Heart right ventricle (tissue), 16 donors: Measurements from ENCODE around the gene TMPRSS3. TPM values are rescaled to one million over a fixed set of nuclear protein-coding genes. Genes with fewer than 3 reads are reported as not detected.
"Not testable (repeated sequence)": the region's sequence is repeated elsewhere in the genome, so short reads cannot be mapped to it uniquely, and the experiment has no call there.

Experiments
- ATAC-seq, 8 donors: fragments of 200-7000 bp; cut with Tn5 transposase; one replicate each; pipeline ENCODE4 v1.9.1; 2020; ENCODE audit warnings: mild to moderate bottlenecking in 8 of 8, moderate library complexity in 8 of 8, moderate number of reproducible peaks in 1 of 8
- DNase-seq, 2 donors: peaks; one replicate each; pipeline ENCODE4 v3.0.0-alpha.2; 2020
- H3K27ac ChIP-seq, 10 donors: fragments of 200-600 bp; sonication (generic) in 2 of 10; one replicate each; pipeline versions ENCODE4 v1.5.0 to v1.8.0; 2020 to 2022; ENCODE audit warnings: mild to moderate bottlenecking in 3 of 10
- H3K27me3 ChIP-seq, 7 donors: fragments of 200-600 bp; one replicate each; pipeline ENCODE4 v1.8.0; 2021 to 2022; ENCODE audit warnings: mild to moderate bottlenecking in 2 of 7
- H3K36me3 ChIP-seq, 9 donors: fragments of 200-600 bp; sonication (generic) in 1 of 9; one replicate each; pipeline versions ENCODE4 v1.5.0 to v1.8.0; 2020 to 2022; ENCODE audit warnings: mild to moderate bottlenecking in 2 of 9
- H3K4me1 ChIP-seq, 9 donors: fragments of 200-600 bp; sonication (generic) in 1 of 9; one replicate each; pipeline versions ENCODE4 v1.5.0 to v1.8.0; 2020 to 2022; ENCODE audit warnings: mild to moderate bottlenecking in 4 of 9
- H3K4me3 ChIP-seq, 10 donors: fragments of 200-600 bp; sonication (generic) in 2 of 10; one replicate each; pipeline versions ENCODE4 v1.5.0 to v1.8.0; 2020 to 2022; ENCODE audit warnings: mild to moderate bottlenecking in 7 of 10, moderate library complexity in 2 of 10
- H3K9me3 ChIP-seq, 11 donors: fragments of 200-600 bp in 10 of 11; sonication (generic) in 2 of 11; one replicate each; pipeline versions ENCODE4 v1.5.0 to v1.8.0; 2013 to 2022; ENCODE audit warnings: mild to moderate bottlenecking in 2 of 11, control low read depth in 1 of 11, moderate library complexity in 1 of 11
- WGBS, 2 donors: extraction: QIAGEN DNeasy Blood & Tissue Kit; methylation state at CpG; one replicate each; pipeline ENCODE4 v1.1.7; 2013; ENCODE audit warnings: inconsistent platforms in 1 of 2; 5-methylcytosine and 5-hydroxymethylcytosine counted together
- intact Hi-C, 10 donors: fragments of 100-400 bp; cut with DNase I; formaldehyde crosslinking; loops; one replicate each; pipeline versions ENCODE4 v1.11.1 to v1.14.2; 2022
- polyA plus RNA-seq, 2 donors: library from polyadenylated mRNA; stranded (reverse); fragments of 200-250 nt; gene quantifications; one replicate each; pipeline ENCODE4 v1.2.3, GENCODE V29; 2013
- total RNA-seq, 10 donors: library from RNA; stranded (reverse); fragmentation: NEBNext Ultra II Directional in 3 of 10; extraction: Animal tissue kit (Norgen Biotek cat#: 25700) in 3 of 10; gene quantifications; one replicate each; pipeline versions ENCODE4 v1.2.1 to v1.2.4, GENCODE V29; 2021 to 2023
- TF ChIP-seq, protein P1 (sequence below), 9 donors: fragments of 200-600 bp; sonication (generic) in 2 of 9; IDR thresholded peaks; one replicate each; pipeline versions ENCODE4 v1.5.0 to v1.8.0; 2021 to 2022; ENCODE audit warnings: antibody characterized with exemption in 9 of 9, mild to moderate bottlenecking in 5 of 9, moderate library complexity in 1 of 9
- donor health status: Arrhythmogenic right ventricular cardiomyopathy.
- donor health status: ischemic (EF 13 %, LVEDD 7.1; RV severe dilation, severe dysfunction).
- donor health status: healthy with polysubstance abuse.
- donor health status: DM: no; HTN: yes; CAD: no.
- donor health status: DM: no; HTN: no; CAD: no.
- donor health status: ischemic (EF 25% LVEDD 6.9; RV normal size, moderate dysfunction).
- donor health status: ischemic (EF 25% LVEDD 5.7; RV mildly dilated, moderate dysfunction).
- donor health status: healthy.
- donor health status: DM: yes; HTN: yes; CAD: no.
- donor health status: Ischemic cardiomyopathy.
- donor health status: ischemic (EF 35%, LVEDD 5.7; RV mildly dilated, moderate dysfunction).
- donor health status: nonischemic (EF 11% LVEDD 7.7; RV severe dilation, severe dysfunction).
- donor health status: DM: yes; HTN: yes; CAD: no.
- donor health status: PGD.
- donor health status: ischemic (EF 29% LVEDD 5.4; RV normal size, mild dysfunction).
- donor health status: nonischemic (EF 23%, LVEDD 6.1; RV moderate dilation, normal function).

TMPRSS3 gene
- total and polyA plus RNA-seq, 12 donors: 0.01 to 1.0 (median 0.42) TPM; not detected in 9

DNA sequence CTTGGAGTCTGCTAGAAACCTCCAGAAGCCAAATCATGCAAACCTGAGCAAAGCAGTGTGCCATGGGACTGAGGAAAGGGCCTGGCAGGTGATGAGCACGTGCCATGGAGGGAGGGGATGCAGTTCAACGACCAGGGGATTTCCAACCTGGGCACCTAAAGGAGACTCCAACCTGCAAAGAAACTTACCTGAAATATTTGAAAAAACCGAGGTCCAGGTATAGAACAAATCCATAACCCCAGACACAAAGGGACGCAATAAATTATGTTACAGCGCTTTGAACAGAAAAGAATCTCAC is 16.7 kb upstream of the TMPRSS3 start:
- TF ChIP-seq, protein P1, sequence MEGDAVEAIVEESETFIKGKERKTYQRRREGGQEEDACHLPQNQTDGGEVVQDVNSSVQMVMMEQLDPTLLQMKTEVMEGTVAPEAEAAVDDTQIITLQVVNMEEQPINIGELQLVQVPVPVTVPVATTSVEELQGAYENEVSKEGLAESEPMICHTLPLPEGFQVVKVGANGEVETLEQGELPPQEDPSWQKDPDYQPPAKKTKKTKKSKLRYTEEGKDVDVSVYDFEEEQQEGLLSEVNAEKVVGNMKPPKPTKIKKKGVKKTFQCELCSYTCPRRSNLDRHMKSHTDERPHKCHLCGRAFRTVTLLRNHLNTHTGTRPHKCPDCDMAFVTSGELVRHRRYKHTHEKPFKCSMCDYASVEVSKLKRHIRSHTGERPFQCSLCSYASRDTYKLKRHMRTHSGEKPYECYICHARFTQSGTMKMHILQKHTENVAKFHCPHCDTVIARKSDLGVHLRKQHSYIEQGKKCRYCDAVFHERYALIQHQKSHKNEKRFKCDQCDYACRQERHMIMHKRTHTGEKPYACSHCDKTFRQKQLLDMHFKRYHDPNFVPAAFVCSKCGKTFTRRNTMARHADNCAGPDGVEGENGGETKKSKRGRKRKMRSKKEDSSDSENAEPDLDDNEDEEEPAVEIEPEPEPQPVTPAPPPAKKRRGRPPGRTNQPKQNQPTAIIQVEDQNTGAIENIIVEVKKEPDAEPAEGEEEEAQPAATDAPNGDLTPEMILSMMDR (IDR thresholded peaks at IDR 0.05): no peak
- 84 to 86% methylated on average over 5 of the region's 5 CpGs for WGBS, 2 donors
- Histone ChIP-seq H3K9me3 (no peaks in the 10 kb centered on the region), H3K4me3 (no peak overlapping the region), H3K27me3 (peaks cover 0 to 29% (median 16%) of the 10 kb centered on the region in 7 donors), H3K4me1 (peaks cover 0 to 10% (median 0%) of the 10 kb centered on the region in 9 donors), H3K27ac (no peak overlapping the region), H3K36me3 (peaks cover 0 to 3% (median 0%) of the 10 kb centered on the region in 9 donors)
- no peak for DNase-seq
- no peak for ATAC-seq
- intact Hi-C loops: no loop called here

DNA sequence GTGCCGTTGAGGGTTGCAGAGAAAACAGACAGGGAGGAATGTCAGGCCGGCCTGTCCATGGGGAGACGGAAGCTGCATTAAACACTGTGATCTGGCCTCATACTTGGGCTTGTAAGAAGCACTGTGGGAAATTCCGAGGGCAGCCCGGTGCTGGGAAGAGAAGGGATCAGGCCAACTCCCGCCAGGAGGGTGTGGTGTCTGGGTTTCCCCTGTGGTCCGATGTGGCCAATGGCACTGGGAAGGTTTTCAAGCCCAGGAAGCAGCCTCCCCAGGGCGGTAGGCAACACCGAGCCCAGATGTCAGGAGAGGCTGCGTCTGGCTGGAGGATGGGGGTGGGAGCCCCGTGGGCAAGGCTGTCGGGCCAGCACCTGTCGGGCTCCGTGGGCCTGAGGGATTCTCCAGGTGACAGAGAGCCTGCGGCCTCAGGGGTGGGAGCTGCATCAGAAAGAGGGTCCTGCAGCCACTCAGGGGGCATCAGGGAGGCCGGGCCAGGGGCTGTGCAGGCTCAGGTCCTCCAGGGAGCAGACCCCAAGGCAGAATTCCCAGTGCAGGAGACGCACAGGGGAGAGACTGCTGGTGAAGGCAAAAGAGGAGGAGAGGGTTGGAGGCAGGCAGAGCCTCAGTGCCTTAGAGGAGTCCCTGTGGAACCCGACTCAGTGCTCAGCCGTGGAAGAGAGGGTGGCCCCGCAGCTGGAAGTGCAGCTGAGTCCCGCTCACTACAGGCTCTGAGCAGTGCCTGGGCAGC is 16.2 kb upstream of the TMPRSS3 start:
- TF ChIP-seq, protein P1 (IDR thresholded peaks at IDR 0.05): no peak
- intact Hi-C loops: no loop called here
- H3K27ac ChIP-seq: no peak overlapping the region
- no peak for DNase-seq
- no peaks in the 10 kb centered on the region for H3K9me3 ChIP-seq
- peaks cover 0 to 3% (median 0%) of the 10 kb centered on the region in 9 donors for H3K36me3 ChIP-seq
- no peak overlapping the region for H3K4me3 ChIP-seq
- H3K4me1 ChIP-seq: peaks cover 0 to 10% (median 0%) of the 10 kb centered on the region in 9 donors
- ATAC-seq: peak in 1 of 8 donors; percentile 40
- WGBS, 2 donors: 59 to 64% methylated on average over 21 of the region's 21 CpGs
- peaks cover 0 to 29% (median 16%) of the 10 kb centered on the region in 7 donors for H3K27me3 ChIP-seq

DNA sequence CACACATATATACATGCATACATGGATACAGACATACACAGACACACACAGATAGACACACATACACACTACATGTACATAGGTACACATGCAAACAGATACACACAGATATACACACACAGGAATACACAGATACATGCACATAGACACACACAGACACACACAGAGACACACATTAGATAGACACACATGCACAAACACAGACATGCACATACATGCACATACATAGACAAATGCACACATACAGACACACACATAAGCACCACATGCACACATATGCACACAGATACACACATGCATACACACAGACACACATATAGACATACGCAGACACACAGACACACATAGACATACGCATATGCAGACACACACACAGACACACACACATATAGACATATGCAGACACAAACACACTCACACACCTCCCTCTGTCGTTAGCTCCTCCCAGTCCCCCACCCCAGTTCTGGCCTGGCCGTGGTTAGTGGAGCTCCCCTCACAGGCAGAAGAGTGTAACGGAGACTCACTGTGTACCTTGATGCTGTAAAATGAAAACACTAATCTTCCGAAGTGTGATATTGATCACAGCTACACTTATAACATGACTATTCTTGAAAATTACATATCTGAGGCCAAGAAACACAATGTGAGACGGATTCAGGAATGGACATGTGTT is 15.5 kb upstream of the TMPRSS3 start:
- no peaks in the 10 kb centered on the region for H3K9me3 ChIP-seq
- H3K27ac ChIP-seq: no peak overlapping the region
- H3K4me1 ChIP-seq: peaks cover 0 to 10% (median 0%) of the 10 kb centered on the region in 9 donors
- WGBS, 2 donors: 57 to 59% methylated on average over 7 of the region's 7 CpGs
- DNase-seq: no peak
- H3K27me3 ChIP-seq: peaks cover 0 to 34% (median 17%) of the 10 kb centered on the region in 7 donors
- TF ChIP-seq, protein P1 (IDR thresholded peaks at IDR 0.05): no peak
- H3K36me3 ChIP-seq: peaks cover 0 to 2% (median 0%) of the 10 kb centered on the region in 9 donors
- H3K4me3 ChIP-seq: no peak overlapping the region
- intact Hi-C loops: no loop called here
- no peak for ATAC-seq

DNA sequence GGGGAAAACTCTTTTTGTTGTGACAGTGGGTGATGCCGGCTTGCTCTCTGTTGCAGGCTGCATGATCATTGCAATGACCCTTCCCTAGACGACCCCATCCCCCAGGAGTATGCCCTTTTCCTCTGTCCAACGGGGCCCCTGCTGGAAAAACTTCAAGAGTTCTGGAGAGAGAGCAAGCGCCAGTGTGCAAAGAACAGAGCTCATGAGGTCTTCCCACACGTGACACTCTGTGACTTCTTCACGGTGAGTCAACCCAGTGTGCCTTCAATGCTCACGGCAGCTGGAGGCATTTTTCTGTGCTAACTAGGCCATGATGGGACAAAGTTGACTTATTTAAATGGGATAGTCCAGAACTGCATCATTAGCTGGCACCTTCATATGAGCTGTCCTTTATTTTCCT is 13.5 kb upstream of the TMPRSS3 start:
- DNase-seq: no peak
- H3K27ac ChIP-seq: no peak overlapping the region
- H3K27me3 ChIP-seq: peaks cover 0 to 34% (median 22%) of the 10 kb centered on the region in 7 donors
- no peak for ATAC-seq
- H3K9me3 ChIP-seq: no peaks in the 10 kb centered on the region
- TF ChIP-seq, protein P1 (IDR thresholded peaks at IDR 0.05): no peak
- intact Hi-C loops: no loop called here
- 78 to 79% methylated on average over 7 of the region's 7 CpGs for WGBS, 2 donors
- no peaks in the 10 kb centered on the region for H3K4me1 ChIP-seq
- H3K36me3 ChIP-seq: no peaks in the 10 kb centered on the region
- H3K4me3 ChIP-seq: no peak overlapping the region

DNA sequence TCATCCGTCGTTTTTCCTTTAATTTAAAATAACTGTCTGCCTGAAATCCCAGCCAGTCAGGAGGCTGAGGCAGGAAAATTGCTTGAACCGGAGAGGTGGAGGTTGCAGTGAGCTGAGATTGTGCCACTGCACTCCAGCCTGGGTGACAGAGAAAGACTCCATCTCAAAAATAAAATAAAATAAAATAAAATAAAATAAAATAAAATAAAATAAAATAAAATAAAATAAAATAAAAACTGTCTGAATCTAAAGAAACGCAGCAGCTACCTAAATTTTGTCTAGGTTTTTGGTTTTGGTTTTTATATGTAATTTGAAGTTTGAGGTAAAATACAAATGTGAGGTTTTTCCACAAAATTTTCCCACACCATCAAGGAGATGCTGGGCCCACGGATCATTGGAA is 12.9 kb upstream of the TMPRSS3 start:
- H3K27ac ChIP-seq, H3K36me3 ChIP-seq, intact Hi-C loops, H3K4me3 ChIP-seq, DNase-seq, ATAC-seq, H3K4me1 ChIP-seq, H3K9me3 ChIP-seq: not testable (repeated sequence)
- H3K27me3 ChIP-seq: peaks cover 0 to 38% (median 22%) of the 10 kb centered on the region in 7 donors
- WGBS, 2 donors: 87 to 89% methylated on average over 5 of the region's 5 CpGs
